HG03439 (cell line): ENCODE results near the gene SRSF10.
A peak's percentile ranks its signal among the peaks of the same experiment; 100 is the strongest.
"Not testable (repeated sequence)": the region's sequence is repeated elsewhere in the genome, so short reads cannot be mapped to it uniquely, and the experiment has no call there.

ENCODE experiments used
- ATAC-seq: cut with Tn5 transposase; IDR thresholded peaks from one replicate; pipeline ENCODE4 v1.9.1; 2021; ENCODE audit warnings: mild to moderate bottlenecking, moderate library complexity; ENCODE audit not compliant: unreplicated experiment

SRSF10 gene

DNA sequence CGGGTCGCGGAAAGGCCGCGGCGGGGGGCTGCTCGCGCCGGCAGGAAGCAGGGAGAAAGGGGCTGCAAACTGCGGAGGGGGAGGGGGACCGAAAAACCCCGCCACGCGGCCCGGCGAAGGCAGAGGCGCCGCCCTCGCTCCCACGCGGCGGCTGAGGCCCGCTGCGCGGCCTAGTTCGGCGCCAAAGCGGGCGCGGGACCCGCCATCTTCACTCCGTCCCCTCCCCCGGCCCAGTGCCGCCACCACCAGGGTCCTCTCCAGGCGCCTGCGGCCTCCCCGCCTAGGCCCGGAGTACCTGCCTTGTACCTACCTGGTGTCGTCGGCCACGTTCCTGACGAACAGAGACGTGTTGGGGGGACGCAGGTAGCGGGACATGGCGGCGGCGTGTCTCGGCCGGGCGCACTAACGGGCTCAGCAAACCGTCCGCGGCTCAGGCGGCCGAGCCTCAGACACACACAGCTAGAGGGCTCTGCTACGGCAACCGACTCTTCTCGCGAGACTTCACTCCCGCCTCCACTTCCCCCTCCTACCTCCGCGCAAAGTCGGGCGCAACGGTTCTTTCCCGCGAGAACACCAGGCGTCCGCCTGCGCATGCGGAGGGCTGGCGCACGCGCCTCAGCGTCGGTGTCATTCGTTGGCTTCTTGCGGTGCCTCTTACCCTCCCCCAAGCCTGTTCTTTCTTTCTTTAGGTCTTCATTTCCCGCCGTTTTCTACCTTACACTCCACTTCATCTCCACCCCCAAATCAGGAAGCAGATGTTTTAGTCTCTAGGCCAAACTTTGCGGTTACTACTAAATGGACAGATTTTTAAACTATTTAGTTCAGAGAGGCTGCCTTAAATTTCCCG, at the start of gene SRSF10:
Gene SRSF10, minus strand, starts transcription at position 447 of the 847 bp plus-strand sequence. Its CDS starts 72 bp downstream, at position 375.
- ATAC-seq = peak; percentile 91

DNA sequence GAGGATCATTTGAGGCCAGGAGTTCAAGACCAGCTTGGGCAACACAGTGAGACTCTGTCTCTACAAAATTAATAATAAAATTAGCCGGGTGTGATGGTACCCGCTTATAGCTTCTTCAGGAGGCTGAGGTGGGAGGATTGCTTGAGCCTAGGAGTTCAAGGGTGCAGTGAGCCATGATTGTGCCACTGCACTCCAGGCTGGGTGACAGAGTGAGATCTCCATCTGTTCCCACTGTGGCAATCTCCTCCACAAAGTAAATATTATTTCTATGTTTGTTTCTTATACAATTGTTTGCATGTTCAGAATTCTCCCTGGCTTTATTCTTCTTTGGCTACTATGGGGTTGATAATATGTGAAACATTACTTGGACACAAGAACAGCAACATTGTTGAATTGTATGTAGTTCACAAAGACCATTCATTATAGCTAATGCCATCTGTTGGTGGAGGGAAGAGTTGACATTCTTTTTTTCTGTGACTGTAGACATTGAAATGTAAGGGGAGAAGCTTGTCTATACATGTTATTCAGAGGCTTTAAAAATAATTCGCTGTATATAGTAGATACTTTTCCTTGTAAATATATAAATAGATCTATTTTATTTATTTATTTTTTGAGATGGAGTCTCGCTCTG, 47.8 kb upstream of the SRSF10 start:
- ATAC-seq = no peak

DNA sequence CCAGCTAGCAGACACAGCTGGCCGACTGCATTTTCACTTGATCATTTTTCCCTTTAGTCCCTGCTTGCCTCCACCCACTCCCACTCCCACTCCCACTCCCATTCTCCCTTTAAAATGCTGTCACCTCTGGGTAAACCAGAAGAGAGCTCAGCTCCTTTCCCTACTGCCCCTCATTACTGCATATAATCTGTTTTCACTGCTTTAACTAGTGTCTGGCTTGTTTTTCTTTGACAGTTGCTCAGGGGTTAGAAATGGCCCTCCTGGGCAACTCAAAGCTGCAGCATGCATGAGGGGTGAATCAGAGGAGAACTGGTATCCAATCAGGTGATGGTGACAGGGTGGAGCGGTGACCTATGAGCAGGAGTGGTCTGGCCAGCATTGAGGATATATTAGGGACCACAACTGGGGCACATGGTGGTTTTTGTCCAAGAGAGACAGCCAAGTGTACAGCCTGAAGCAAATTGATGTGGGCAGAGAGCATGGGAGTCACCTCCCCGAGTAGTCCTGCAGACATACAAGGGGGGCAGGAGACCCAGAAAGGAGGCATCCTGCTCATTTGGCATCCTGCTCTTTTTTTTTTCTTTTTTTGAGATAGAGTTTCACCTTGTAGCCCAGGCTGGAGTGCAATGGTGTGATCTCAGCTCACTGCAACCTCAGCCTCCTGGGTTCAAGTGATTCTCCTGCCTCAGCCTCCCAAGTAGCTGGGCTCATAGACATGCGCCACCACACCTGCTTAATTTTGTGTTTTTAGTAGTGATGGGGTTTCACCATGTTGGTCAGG, 42.6 kb upstream of the SRSF10 start:
- ATAC-seq = no peak

DNA sequence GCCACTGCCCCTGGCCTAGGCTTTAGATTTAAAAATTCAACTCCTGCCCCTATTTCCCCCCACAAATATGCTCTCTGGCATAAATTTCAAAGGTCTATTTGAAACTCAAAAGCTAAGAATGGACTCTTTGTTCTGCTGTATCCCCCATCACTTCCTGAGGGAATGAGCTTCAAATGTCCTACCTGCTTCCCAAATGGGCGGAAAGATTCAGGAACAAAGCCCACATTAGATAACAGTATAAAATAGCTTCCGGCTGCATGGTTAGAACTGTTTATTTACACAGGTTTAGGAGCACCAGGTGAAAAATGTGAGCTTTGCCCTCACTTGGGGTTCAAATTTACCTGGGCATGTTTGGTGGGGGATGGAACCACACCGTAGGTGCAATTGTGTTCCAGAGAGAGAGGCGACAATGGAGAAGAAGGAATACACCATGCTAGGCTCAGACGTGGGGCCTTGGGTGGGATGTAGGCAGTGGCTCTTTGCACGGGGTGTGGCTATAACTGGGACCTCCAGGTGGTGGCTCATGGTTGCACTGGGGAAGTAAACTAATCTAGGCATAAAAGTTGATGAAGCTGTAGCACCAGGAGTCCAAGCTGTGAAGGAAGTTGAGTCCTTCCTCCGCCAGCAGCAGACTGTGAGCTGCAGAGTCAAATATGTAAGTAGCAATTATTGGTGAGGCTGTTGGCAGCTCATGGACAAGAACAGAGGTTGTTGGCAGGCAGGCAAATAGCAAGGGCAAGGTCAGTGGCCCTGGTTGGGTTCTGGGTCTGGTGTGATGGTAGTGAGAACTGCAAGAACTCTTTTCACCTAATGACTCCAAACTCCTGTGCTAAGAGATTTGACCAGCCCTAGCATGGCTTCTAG, 41.5 kb upstream of the SRSF10 start:
- ATAC-seq = no peak

DNA sequence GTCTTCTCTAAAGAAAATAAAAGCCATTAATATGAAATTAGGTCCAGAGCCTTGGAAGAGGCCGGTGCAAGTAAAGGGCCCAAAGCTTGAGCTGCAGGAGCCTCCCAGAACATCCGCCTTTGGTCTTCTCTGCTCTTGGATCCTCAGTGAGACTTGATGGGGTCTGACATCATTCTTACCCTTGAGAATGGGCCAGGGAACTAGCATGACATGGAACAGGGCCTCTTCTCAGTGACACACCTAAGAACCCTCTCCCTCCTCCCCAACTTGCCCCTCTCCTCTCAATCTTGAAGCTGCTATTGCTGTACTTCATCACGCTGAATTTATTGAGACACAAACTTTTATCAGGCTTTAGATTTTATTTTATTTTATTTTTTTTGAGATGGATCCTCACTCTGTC, 40.3 kb upstream of the SRSF10 start:
- no peak for ATAC-seq

DNA sequence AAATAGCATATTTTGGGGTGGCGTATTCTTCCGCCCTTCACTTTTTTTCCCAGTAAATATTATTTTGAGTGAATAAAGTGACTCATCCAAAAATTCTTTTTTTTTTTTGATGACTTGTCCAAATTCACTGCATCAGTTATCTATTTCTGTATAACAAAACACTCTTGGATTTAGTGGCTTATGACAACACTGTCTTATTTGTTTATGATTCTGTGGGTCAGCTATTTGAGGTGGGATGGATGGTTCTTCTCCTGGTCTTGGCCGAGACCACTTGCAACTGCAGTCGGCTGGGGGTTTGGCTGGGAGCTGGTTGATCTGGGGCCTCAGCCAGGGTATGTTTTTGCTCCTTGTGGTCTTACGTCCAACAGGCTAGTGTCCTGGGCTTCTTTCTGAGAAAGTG, 39.9 kb upstream of the SRSF10 start:
- ATAC-seq = no peak

DNA sequence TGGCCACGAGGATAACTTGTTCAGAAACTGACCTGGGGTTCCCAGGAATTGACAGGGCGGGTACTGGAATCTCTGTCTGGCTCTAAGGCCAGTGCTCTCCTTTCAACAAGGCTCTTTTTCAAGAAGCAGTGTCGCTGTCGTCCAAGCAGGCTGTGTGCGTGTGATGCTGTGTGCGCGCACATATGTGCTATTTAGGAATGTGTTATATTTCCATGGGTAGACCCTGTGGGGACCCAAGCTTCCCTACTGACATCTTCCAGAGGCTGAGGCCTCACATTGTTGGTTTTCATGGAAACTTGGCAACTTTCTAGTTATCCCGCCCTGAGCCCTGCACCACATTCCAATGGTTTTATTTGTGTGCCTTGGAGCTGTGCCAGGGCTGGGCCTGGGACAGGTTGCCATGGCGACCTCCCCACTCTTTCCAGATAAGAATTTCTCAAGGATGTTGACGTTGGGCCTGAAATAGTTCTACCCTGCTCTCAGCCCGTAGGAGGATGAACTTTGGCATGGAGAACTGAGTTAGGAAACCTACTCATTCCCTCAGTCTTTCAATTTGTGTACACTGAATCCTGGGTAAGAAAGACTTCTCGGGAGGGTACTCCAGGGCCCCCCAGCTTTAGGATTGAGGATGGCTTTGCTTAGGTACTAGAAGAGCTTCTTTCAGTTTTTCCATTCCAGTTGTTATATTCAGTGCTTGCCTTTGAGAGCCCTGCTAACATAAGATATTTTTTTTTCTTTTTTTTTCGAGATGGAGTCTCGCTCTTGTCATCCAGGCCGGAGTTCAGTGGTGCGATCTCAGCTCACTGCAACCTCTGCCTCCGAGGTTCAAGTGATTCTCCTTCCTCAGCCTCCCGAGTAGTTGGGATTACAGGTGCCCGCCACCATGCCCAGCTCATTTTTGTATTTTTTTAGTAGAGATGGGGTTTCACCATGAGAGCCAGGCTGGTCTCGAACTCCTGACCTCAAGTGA, 38.8 kb upstream of the SRSF10 start:
- ATAC-seq = no peak

DNA sequence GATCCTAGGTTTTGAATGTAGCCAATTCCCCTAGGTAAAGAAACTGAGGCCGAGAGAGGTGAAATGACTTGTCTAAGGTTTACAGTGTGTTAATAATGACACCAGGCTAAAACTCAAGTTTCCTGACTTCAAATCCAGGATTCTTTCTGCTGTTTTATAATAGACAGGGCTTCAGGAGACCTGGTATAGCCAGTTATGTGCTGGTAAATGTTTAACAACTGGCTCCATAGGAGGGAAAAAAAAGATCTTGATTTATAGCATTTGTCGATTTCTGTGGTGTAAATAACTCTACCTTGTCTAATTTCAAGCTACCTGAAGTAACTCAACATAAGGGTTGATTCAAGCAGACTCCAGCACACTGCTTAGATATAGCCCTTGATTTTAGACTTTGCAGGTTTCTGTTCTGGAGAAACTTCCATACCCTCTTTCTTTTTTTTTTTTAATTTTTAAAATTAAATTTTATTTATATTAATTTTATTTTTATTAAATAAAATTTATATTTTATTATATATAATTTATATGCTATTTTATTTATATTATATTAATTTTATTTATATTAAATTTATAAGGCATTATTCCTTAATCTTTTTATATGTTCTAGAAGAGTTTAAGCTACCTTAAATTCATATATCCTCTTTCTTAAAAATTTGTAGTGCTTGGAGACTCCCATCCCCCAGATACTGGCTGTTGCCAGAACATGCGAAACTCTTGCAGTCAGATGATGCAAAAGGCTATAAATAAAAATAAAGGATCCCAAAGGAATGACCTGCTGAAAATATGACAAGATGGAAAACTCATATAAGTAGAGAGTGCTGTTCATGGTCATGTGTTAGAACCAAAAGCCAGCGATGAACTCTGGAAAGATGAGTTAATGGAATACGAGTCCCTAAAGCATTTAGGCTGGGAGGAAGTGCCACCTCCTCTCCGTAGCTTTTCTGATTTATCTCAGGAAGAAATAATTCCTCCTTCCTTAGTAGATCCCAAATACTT, 35.4 kb upstream of the SRSF10 start:
- no peak for ATAC-seq

DNA sequence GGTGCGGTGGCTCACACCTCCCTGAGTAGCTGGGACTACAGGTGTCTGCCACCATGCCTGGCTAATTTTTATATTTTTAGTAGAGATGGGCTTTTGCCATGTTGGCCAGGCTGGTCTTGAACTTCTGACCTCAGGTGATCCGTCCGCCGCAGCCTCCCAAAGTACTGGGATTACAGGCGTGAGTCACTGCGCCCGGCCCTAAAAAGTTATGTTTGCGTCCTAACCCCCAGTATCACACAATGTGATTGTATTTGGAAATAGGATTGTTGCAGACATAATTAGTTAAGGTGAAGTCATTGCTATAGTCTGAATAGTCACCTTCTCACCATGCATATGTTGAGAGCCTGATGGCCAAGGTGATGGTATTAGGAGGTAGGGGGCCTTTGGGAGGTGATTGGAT, 32.8 kb upstream of the SRSF10 start:
- ATAC-seq = not testable (repeated sequence)

DNA sequence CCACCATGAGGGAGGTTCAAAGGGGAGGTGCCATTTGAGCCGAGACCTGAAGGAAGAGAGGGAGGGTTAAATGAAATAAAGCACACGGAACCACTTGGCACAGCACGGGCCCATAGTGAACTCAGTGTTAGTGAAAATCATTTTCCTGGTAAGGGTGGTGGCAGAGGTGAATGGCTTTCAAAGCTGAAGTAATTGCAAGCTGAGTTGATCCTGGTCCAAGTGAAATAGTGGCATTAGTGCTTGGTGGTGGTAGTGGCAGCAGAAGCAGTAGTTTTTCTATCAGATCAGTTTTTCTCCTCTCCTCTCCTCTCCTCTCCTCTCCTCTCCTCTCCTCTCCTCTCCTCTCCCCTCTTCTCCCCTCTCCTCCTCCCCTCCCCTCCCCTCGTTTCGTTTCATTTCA, 30.5 kb upstream of the SRSF10 start:
- ATAC-seq = no peak

DNA sequence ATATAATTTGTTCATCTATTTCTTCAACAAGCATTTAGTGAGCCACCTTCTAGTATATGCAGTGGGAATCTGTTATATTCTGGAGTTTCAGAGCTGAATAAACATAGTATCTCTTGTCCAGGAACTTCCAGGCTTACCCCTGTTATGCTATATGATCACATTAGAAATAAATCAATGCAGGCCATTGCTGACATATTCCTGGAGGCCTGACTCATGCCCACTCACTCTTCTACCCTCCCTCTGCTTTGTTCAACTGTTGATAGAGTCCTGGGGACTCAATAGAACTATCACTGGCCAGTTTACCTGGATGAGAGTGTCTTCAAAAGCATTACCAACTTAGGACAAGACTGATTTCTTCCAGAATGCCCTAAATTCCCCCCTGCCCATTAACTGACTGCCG, 29.3 kb upstream of the SRSF10 start:
- ATAC-seq = no peak

DNA sequence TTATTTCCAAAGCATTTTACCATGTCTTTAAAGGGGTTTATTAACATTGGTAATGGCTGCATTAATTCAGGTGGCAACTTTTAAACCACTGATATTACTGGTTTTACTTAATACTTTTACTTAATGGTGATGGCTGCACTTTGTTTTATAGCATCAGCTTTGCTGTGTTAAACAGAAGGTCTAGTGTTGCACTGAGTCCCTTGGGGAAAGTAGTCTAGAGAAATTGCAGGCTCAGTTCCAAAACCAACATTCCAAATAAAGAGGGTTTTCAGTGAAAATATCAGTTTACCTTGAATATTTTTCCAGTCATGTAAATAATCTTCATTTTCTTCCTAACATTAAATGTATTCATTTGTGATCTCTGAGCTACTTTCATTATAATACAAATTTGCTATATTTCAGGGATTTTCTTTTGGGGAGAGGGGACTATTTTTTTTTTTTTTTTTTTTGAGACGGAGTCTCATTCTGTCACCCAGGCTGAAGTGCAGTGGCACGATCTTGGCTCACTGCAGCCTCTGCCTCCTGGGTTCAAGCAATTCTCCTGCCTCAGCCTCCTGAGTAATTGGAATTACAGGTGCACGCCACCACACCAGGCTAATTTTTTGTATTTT, 28.6 kb upstream of the SRSF10 start:
- ATAC-seq = not testable (repeated sequence)

DNA sequence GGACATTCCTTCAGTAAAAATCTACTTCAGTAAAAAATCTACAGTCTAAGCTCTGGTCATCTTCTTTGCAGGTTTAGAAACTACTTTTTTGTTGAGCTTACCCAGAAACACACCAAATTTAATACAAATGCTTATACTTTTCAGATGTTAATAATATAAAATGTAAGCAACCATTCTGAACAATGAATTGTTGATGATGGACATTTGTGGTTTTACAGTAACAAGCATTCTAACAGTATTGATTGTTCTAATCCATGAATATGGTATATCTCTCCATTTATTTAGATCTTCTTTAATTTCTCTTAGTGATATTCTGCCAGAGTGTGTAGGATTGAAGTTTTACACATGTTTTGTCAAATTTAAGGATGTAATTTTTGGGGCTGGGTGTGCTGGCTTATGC, 27.0 kb upstream of the SRSF10 start:
- ATAC-seq = no peak

DNA sequence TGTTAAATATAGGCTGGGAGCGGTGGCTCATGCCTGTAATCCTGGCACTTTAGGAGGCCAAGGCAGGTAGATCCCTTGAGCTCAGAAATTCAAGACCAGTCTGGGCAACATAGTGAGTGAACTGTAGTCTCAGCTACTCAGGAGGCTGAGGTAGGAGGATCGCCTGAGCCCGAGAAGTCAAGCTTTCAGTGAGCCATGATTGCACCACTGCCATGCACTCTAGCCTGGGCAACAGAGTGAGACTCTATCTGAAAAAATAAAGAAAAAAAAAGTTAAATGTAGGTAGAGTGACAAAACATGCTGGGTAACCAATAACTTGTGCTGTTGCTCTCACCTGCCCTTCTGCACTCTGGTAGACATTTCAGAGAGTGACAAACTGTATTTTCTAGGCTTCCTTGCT, 25.0 kb upstream of the SRSF10 start:
- no peak for ATAC-seq

DNA sequence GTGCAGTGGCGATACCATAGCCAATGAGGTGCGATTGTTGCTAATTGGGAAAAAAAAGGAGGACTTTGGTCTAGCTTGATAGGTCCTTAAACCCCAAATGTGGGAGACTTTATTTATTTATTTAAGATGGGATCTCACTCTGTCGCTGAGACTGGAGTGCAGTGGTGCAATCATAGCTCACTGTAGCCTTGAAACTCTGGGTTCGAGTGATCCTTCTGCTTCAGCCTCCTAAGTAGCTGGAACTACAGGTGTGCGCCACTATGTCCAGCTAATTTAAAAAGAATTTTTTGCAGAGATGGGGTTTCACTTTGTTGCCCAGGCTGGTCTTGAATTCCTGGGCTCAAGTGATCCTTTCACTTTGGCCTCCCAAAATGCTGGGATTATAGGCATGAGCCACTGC, 24.0 kb upstream of the SRSF10 start:
- ATAC-seq = no peak

DNA sequence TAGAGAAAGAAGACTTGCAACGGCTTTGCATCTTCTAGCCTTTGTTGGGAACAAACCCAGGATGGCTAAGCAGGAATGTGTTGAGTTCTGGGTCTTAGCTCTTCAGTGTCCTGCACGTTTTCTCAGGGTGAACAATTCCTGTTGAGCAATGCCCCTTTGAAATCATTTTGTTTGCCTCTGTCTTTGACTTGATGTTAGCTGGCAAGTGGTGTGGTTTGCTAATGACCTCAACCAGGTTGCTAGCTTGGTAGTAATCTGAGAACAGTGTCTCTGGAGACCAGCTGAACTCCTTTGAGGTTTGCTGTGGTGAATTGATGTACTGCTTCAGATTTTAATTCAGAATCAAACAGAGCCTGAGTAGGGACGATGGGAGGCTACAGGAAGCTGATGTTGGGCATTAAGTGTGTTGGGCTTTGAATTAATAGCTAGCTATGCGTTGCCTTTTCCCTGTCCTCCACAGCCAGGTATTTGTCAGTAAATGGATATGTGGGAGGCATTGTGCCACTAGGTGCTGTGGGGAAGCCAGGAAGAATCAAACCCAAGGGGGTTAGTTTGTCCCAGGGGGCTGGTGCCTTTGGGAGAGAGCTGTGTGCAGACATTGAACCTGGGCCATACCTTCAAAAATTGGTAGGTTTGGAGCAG, 23.3 kb upstream of the SRSF10 start:
- no peak for ATAC-seq

DNA sequence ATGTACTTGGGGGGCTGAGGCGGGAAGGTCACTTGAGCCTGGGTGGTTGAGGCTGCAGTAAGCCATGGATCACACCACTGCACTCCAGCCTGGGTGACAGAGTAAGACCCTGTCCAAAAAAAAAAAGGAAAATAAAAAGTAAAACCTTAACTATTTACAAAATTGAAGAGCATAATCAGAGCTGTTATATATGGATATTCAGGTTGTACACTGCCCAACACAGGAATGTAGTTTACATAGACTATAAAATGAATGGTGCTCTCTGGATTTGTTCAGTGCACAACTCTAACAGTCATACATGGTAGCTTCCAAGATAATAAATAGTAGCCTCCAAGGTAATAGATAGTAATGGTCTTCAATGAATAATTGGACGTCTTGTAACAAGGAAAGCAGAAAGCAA, 22.6 kb upstream of the SRSF10 start:
- no peak for ATAC-seq
